MCF 10A (cell line): ENCODE data around the gene TMEM229B. TPM values are rescaled to one million over a fixed set of nuclear protein-coding genes. Genes with fewer than 3 reads are reported as not detected.

Experiments
- BruUV-seq: library from RNA; stranded (reverse); fragments of 400-500 nt; replicated peaks from 2 replicates; lab custom pipeline; 2021; lab: Mats Ljungman, UMichigan
- CTCF ChIA-PET: fragments of 300-600 bp; sonication (Branson Sonifier 250); formaldehyde crosslinking; extraction: SDS; loops from one replicate; lab custom pipeline; 2021; ENCODE audit warnings: antibody characterized with exemption, inconsistent platforms; lab: Yijun Ruan, JAX
- POLR2A ChIA-PET: fragments of 300-600, 350-650 bp; sonication (Branson Sonifier 250); formaldehyde crosslinking; extraction: SDS; loops from one replicate; lab custom pipeline; 2020; ENCODE audit warnings: antibody characterized with exemption, inconsistent platforms; lab: Yijun Ruan, JAX
- DNase-seq: peaks from one replicate; pipeline ENCODE4 v3.0.0-alpha.2; 2018; ENCODE audit not compliant: unreplicated experiment
- H3K27ac Mint-ChIP-seq: one replicate; pipeline ENCODE4 v1.8.0; 2022; ENCODE audit warnings: mild to moderate bottlenecking, low read depth, mixed read lengths; ENCODE audit not compliant: unreplicated experiment
- H3K27me3 Mint-ChIP-seq: one replicate; pipeline ENCODE4 v1.8.0; 2022; ENCODE audit warnings: mixed read lengths; ENCODE audit not compliant: insufficient read depth, unreplicated experiment
- H3K36me3 Mint-ChIP-seq: one replicate; pipeline ENCODE4 v1.8.0; 2022; ENCODE audit warnings: mild to moderate bottlenecking, moderate library complexity, mixed read lengths; ENCODE audit not compliant: insufficient read depth, unreplicated experiment
- H3K4me1 Mint-ChIP-seq: one replicate; pipeline ENCODE4 v1.8.0; 2022; ENCODE audit warnings: mixed read lengths; ENCODE audit not compliant: insufficient read depth, unreplicated experiment
- H3K4me3 Mint-ChIP-seq: one replicate; pipeline ENCODE4 v1.8.0; 2022; ENCODE audit warnings: mild to moderate bottlenecking, moderate library complexity, mixed read lengths; ENCODE audit not compliant: unreplicated experiment
- H3K9me3 Mint-ChIP-seq: one replicate; pipeline ENCODE4 v1.8.0; 2022; ENCODE audit warnings: mixed read lengths; ENCODE audit not compliant: unreplicated experiment
- CTCF ChIP-seq: fragments of 200-600 bp; IDR thresholded peaks from one replicate; pipeline ENCODE4 v1.8.0; 2022; ENCODE audit warnings: antibody characterized with exemption, mild to moderate bottlenecking; ENCODE audit not compliant: unreplicated experiment
- intact Hi-C: fragments of 100-400 bp; cut with micrococcal nuclease; formaldehyde crosslinking; loops from 2 replicates; pipeline ENCODE4 v1.14.1; 2022
- total RNA-seq: library from RNA; stranded (reverse); gene quantifications from 2 replicates; pipeline ENCODE4 v1.2.3, GENCODE V29; 2022

Gene TMEM229B
- total RNA-seq, 1 experiment from 2014 or later: 0.37 TPM

- intact Hi-C loops: no loop called here
- Mint-ChIP-seq H3K27ac (no peak overlapping the region), H3K36me3 (no peaks in the 10 kb centered on the region), H3K4me3 (no peak overlapping the region), H3K9me3 (peaks cover 11% of the 10 kb centered on the region), H3K4me1 (peaks cover 11% of the 10 kb centered on the region), H3K27me3 (no peaks in the 10 kb centered on the region)
- CTCF ChIA-PET: no interaction called here
- no TSS peak for BruUV-seq
- POLR2A ChIA-PET: no interaction called here
- no peak for TF ChIP-seq CTCF
- DNase-seq: no peak
Measured at GRCh38 chr14:67491741-67492507, 3.4 kb upstream of the TMEM229B start.

GRCh38 chr14:67491285-67491684, 2.8 kb upstream of the TMEM229B start:
- Mint-ChIP-seq H3K4me3 (no peak overlapping the region), H3K4me1 (peaks cover 11% of the 10 kb centered on the region), H3K36me3 (no peaks in the 10 kb centered on the region), H3K9me3 (peaks cover 11% of the 10 kb centered on the region), H3K27ac (no peak overlapping the region), H3K27me3 (no peaks in the 10 kb centered on the region)
- no TSS peak for BruUV-seq
- ChIA-PET CTCF (no interaction called here), POLR2A (no interaction called here)
- intact Hi-C loops: no loop called here
- no peak for TF ChIP-seq CTCF
- DNase-seq: no peak

- BruUV-seq: no TSS peak
- Mint-ChIP-seq H3K4me1 (peaks cover 11% of the 10 kb centered on the region), H3K27ac (peak overlapping the region; percentile 47), H3K9me3 (peaks cover 11% of the 10 kb centered on the region), H3K36me3 (no peaks in the 10 kb centered on the region), H3K4me3 (no peak overlapping the region), H3K27me3 (no peaks in the 10 kb centered on the region)
- POLR2A ChIA-PET: no interaction called here
- intact Hi-C loops: no loop called here
- DNase-seq: peak; percentile 65
- CTCF ChIA-PET: no interaction called here
- no peak for TF ChIP-seq CTCF
Measured at GRCh38 chr14:67490196-67490595, 1.7 kb upstream of the TMEM229B start.

GRCh38 chr14:67487332-67487731, 1.2 kb downstream of the TMEM229B start:
- intact Hi-C loops: no loop called here
- no TSS peak for BruUV-seq

More at GRCh38 chr14:67487332-67487731, 1.2 kb downstream of the TMEM229B start:
- peaks cover 2% of the 10 kb centered on the region for H3K9me3 Mint-ChIP-seq
- no peak overlapping the region for H3K27ac Mint-ChIP-seq
- H3K36me3 Mint-ChIP-seq: no peaks in the 10 kb centered on the region
- H3K4me3 Mint-ChIP-seq: no peak overlapping the region
- TF ChIP-seq CTCF: no peak
- ChIA-PET POLR2A (interaction anchor here (0.6 kb wide), 1 partner anchor 22 kb away, joined by 4 read pairs; no protein-coding TSS in a partner anchor), CTCF (interaction anchor here (1.5 kb wide), 1 partner anchor 39 kb away, joined by 5 read pairs; no protein-coding TSS in a partner anchor)
- H3K4me1 Mint-ChIP-seq: peaks cover 11% of the 10 kb centered on the region
- DNase-seq: no peak
- H3K27me3 Mint-ChIP-seq: no peaks in the 10 kb centered on the region
